T-helper 2 cell treated with Interferon-gamma antibody and Interleukin-4, amounts not matched to agents 100 ng/mL and 5 ng/mL, for 36 hours (primary cell): ENCODE data around the gene KAZALD1. TPM values are rescaled to one million over a fixed set of nuclear protein-coding genes. Genes with fewer than 3 reads are reported as not detected.
"Not testable (repeated sequence)": the region's sequence is repeated elsewhere in the genome, so short reads cannot be mapped to it uniquely, and the experiment has no call there.

Source experiments
- intact Hi-C: fragments of 100-400 bp; cut with micrococcal nuclease; formaldehyde crosslinking; loops from one replicate; pipeline ENCODE4 v1.15.1; 2023
- total RNA-seq: library from RNA; stranded (reverse); gene quantifications from 2 replicates; pipeline ENCODE4 v1.2.3, GENCODE V29; 2022

Gene KAZALD1
- total RNA-seq, 1 donor from 2014 or later, result 0.77 TPM

DNA sequence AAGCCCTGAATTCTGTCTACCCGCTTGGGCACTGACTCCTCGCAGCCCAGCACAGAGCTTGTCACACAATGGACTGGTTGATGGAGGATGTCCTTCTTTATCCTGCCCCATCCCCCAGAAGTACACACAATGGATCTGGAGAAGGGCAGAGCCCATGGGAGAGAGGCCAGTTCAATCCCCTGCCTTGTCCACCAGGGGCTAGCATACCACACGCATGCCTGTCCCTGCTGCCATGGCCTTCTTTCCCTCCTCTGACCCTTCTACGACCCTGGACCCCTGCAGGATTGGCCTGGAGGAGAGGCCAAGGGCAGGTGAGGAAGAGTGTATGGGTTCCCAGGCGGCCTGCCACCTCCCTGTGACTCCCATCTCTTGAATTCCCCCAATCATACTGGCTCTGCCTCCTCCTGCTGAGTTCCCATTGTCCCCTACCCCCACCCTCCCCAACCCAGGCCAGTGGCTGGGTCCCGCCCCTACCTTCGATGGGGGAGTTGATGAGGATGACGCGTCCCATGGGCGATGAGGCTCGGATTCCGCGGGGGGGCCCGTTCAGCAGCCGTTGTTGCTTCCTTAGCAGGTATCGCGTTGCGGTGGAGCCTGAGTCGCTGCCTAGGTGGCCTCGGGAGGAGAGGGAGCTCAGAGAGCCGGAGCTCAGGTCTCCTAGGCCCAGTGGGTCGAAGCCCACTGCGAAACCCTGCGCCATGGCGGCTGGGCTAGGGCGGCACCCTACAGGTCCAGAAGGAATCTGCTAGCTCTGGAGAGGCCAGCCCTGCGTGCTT is 32.1 kb upstream of the KAZALD1 start:
- intact Hi-C loops, result no loop called here

DNA sequence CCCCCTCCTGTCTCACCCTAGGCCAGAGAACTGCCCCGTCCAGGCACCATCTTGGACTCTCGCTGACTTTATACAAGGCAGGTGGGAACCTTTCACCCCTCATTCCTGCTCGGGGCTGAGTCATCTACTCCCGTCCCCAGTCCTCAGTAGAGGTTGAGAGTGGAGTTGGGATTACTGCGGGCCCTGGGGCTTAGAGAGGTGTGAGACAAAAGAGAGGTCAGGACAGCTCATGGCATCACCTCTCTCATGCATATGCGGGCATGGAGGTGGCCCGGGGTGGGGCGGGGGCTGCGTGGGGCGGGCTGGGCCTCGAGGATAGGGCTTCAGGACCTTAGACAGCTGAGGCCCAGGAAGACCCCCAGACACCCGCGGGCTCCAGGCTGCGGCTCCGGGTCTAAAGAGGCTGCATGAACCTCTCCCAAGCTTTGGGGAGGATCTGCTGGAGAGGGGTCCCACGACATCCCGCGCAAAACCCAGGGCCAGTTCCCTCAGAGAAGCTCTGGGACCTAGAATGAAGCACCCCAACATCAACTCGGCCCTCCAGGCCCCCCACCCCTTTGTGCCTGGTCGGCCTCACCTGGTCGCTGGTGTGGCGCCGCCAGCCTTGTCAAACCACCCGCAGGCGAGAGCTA is 31.2 kb upstream of the KAZALD1 start:
- intact Hi-C loops, result loop anchor here (1.0 kb wide), 1 partner anchor 31 kb away; the partner anchor contains the start of gene LZTS2

DNA sequence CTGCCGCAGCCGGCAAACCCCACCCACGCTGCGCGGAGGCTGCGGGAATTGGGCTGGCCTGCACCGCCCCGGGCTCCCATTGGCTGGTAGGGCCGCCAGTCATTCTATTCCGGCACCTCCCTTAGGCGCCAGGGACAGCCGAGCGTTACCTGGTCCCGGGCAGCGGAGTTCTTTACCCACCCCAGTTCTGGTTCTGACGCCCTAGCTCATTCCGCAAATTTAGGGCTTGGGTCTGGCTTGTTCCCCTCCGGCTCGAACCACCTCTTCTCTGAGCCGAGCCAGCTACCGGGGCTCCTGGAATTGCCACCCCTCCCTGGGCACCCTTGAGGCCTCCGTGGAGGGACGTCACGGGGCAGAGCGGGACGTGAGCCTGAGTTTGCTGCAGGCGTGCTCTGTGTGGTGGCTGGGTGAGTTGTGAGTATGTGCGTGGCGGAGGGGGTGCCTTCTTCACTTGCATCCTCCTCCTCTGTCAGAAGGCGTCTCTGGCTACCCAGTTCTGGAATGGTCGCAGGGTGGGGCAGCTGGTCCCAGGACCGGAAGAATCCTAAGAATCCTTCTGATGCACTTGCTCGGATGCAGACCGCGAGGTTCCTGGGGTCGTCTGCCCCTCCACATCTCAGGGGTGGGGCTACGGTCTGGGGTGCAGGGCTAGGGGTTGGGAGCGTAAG is 30.5 kb upstream of the KAZALD1 start, which contains the start of the genes PDZD7 and SFXN3:
Gene PDZD7, minus strand, starts transcription at position 2 of the 668 bp plus-strand sequence. CDS start 910 bp downstream, outside the sequence.
Gene SFXN3, plus strand, starts transcription at position 107 of the 668 bp plus-strand sequence. CDS start 3,461 bp downstream, outside the sequence.
- intact Hi-C loops, result loop anchor here (1.0 kb wide), 1 partner anchor 32 kb away; the partner anchor contains the start of gene LZTS2

DNA sequence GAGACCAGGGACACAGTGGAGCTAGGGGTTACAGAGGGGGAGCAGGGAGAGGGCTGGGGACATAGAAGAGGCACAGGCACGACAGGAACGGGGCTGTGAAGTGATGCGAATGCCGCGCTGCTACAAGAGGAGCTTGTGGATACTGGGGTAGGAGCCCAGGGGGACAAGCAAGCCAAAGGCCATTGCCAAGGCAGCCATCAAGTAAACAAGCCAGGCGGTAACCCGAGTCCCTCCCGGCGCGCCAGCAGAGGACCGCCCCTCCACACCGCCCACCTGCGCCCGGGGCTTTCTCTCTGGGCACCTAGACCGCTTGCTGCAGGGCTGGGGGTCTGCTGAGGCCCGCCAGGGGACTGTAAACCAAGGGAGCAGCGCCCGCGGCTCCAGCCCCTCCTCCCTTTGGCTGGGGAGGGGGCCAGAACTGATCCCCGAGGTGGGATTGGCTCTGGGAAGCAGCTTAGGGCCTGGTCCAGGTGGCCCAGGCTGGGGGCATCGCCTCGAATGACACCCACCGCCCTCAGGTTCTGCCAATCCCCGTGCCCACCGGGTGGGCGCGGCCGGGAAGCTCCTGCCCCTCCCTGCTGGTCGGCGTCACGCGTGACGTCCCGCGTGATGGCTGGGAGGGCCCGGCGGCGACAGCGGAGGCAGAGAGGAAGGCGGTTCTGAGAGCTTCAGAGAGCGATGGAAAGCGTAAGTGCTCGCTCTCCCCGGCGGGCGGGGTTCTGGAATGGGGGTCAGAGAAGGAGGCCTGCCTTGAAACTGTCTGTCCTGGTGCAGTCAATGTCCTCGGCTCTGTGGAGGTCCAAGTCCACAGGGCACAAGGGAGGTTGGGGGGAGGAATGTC is 29.8 kb upstream of the KAZALD1 start:
- intact Hi-C loops, result loop anchor here (1.0 to 2.0 kb wide), 5 partner anchors 10 to 119 kb away; partner anchors contain the start of genes LZTS2 and SLF2

DNA sequence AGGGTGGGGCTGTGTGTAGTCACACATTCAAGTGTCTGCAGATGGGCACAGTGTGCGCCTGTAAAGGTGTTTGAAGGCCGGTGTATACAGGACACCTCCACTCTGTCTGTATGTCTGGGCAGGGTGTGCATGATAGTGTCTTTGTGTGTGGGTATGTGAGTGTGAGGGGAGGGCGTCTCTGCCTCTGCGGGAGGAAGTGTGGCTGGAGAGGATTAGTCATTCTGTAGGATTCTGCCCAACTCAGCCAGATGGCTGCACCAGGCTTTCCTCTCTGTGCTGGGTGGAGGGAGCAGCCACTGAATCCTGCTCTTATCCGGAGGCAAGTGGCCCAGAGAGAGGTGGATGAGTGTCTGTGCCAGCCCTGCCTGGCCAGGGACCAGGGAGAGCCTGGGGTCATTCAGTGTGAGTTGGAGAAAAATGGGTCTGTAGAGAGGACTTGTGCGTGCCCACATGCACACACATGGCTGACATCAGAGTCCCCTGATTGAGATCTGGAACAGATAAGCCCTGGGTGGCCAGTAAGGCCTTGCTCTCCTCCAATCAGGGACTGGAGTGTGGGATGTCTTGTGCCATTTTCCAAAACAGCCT is 29.1 kb upstream of the KAZALD1 start:
- intact Hi-C loops, result loop anchor here (1.0 to 2.0 kb wide), 4 partner anchors 10 to 120 kb away; partner anchors contain the start of gene SLF2

GRCh38 chr10:101033276-101033675 is 28.5 kb upstream of the KAZALD1 start:
- intact Hi-C loops, result loop anchor here (2.0 kb wide), 2 partner anchors 14 to 120 kb away; partner anchors contain the start of gene SLF2

GRCh38 chr10:101034404-101034803 is 27.4 kb upstream of the KAZALD1 start:
- intact Hi-C loops, result not testable (repeated sequence)

DNA sequence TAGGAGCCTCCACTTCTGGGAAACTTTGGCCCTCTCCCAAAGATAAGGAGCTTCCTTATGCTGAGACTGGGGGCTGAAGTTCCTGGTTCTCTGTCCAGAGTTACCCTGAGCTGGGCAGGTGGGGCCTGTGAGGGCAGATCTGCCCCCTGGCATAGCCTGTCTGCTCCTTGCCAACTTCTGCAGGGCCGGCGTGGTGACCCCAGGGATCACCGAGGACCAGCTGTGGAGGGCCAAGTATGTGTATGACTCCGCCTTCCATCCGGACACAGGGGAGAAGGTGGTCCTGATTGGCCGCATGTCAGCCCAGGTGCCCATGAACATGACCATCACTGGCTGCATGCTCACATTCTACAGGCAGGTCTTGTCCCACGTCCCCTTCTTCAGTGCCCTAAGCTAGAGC is 26.5 kb upstream of the KAZALD1 start:
- intact Hi-C loops, result no loop called here

DNA sequence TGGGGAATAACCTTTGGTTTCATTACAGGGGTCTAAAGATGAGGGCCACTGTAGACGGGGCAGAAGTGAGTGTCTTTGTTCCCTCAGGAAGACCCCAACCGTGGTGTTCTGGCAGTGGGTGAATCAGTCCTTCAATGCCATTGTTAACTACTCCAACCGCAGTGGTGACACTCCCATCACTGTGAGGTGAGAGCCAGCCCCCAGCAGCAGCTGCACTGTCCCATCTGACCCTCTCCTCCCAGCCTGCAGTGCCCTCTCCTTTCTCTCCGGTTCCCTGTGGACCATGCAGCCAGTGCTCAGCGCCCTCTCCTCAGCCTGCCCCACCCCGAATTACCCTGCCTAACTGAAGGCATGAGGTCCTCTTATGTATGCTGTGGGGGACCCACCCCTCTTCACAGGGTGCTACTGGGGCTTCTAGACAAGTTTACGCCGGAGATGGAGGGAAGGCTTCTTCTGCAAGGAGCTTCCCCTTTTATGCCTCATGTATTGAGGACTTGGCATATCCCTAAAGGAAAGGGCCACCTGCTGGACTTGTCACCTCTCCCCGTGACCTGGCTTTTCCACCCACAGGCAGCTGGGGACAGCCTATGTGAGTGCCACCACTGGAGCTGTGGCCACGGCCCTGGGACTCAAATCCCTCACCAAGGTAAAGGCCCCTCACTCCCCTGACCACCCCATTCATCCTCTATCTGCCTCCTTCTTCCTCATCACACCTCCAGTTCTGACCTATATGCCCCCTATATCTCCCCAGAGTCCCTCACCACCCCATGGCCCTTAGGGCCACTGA is 25.7 kb upstream of the KAZALD1 start:
- intact Hi-C loops, result no loop called here

GRCh38 chr10:101036726-101037125 is 25.1 kb upstream of the KAZALD1 start:
- intact Hi-C loops, result no loop called here

DNA sequence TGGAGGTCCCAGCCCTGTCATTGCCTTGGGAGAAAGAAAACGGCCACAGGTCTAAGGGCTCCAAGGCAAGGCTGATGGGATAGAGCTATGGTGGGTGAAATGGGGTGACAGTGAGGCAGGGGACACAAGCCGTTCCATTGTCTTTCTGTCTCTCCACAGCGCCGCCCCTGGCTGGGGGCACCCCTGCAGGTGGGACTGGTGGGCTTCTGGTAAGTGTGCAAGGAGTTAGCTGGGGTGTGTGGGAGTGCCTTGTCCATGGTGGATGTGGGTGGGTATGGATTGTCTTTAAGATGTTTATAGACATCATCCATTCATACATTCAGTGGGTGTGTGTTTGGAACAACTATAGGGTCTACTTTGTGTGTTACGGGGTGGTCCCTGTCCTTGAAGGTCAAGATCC is 23.3 kb upstream of the KAZALD1 start:
- intact Hi-C loops, result no loop called here

DNA sequence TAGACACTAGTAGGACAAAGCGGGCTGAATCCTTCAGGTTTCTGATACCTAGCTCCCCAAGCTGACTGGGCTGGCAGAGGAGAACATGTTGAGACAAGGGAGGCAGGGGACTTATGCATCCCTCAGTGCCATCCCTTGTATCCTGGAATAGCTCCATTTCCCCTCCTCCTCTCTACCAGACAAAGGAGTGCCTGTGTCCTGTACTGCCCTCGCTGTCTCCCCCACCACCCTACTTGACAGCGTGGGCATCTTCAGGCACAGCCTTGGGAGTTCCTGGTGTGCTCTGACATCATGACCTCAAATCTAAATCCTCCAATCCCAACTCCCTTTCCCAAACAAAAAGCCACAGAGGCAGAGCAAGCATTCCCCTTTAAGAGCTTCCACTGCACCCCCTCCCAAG is 21.7 kb upstream of the KAZALD1 start:
- intact Hi-C loops, result loop anchor here (5.0 kb wide), 1 partner anchor 102 kb away; no protein-coding TSS in a partner anchor

GRCh38 chr10:101040851-101041250 is 20.9 kb upstream of the KAZALD1 start:
- intact Hi-C loops, result loop anchor here (5.0 kb wide), 1 partner anchor 101 kb away; no protein-coding TSS in a partner anchor

DNA sequence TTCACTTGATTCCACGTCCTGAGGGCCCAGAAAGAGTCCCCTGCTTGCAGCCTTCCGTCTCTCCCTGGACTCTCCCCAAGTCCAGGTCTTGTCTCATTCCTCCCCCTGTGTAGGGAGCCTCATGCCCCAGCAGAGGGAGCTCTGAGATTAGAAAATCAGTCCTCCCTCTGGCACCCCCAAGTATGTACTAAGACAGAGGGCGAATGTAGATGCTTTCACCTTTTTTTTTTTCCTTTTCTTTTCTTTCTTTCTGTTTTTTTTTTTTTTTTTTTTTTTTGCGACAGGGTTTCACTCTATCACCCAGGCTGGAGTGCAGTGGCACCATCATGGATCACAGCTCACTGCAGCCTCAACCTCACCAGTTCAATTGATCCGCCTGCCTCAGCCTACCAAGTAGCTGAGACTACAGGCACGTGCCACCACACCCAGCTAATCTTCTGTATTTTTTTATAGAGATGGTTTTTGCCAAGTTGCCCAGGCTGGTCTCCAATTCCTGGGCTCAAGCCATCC is 20.5 kb upstream of the KAZALD1 start:
- intact Hi-C loops, result loop anchor here (5.0 kb wide), 1 partner anchor 101 kb away; no protein-coding TSS in a partner anchor

DNA sequence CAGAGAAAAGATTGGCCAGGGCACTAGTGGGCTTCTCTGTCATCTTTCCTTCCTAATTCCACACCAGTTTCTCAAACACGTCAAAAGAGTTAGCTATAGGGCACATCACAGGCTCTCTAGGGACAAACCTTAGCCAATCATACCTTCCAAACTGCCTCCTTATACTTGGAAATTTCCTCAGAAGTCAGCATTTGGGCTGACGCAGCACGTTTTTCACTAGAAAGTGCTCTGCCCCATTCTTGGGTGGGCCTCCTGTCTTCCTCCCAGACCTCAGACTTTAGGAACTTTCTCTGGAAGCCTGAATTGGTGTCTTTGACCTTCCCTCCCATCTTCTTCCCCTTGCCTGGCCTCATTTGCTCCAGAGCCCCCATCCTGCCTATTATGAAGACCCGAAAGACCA is 19.7 kb upstream of the KAZALD1 start:
- intact Hi-C loops, result loop anchor here (1.0 to 5.0 kb wide), 3 partner anchors 10 to 100 kb away; no protein-coding TSS in a partner anchor

- intact Hi-C loops, result loop anchor here (1.0 to 5.0 kb wide), 3 partner anchors 11 to 99 kb away; no protein-coding TSS in a partner anchor
These were observed 19.0 kb upstream of the KAZALD1 start for GRCh38 chr10:101042667-101043362.

DNA sequence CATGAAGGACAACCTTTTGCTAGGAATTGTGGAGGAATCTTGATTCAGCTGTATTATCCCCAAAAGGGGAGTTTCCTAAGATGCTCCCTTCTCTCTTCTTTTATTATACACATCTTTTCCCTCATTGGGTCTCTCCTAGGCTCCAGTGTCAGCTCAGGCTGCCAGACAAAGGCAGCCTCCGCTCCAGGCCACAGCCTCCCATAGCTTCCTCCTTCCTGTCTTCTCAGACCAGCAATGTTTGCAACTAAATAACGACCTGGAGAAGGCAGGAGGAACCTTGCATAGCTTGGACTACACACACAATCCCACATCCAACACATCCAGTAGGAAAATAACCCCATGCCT is 18.5 kb upstream of the KAZALD1 start:
- intact Hi-C loops, result loop anchor here (5.0 kb wide), 1 partner anchor 99 kb away; no protein-coding TSS in a partner anchor

DNA sequence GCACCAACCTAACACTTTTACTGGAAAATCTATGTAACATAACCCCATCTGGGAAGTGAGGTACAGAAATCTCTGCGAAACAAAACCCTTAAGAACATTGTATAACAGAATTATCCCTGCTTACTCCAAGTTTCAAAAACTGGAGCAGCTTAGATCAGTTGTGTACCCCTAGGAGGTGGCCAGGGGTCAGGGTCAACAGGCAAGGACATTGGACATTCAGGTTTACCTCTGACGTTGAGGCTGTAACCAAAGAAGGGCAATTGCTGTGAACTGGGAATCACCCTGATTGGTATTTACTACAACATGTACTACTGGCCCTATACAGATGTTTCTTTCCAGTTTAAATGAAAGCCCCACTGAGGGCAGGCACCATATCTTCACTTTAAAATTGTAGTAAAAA is 17.7 kb upstream of the KAZALD1 start:
- intact Hi-C loops, result loop anchor here (5.0 kb wide), 1 partner anchor 98 kb away; no protein-coding TSS in a partner anchor
